ENCODE measurements around the gene COL27A1. TPM values are rescaled to one million over a fixed set of nuclear protein-coding genes. Genes with fewer than 3 reads are reported as not detected.

Gene COL27A1
- total RNA-seq, 1 donor from 2014 or later, result 20.3 TPM

DNA sequence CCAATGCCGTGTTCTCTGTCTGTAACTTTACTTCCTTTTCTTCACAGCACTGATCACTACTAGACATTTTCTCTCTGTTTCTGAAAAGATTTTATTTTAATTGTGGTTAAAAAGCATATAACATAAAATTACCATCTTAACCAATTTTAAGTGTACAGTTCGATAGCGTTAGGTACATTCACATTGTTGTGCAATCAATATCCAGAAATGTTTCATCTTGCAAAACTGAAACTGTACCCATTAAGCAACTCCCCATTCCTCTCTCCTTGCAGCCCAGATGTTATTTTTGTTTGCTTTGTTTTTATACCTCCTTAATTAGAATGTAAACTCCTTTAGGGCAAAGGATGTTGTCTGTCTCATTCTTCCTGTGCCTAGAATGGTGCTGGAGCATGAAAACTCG, 47.5 kb downstream of the COL27A1 start:
- Mint-ChIP-seq H3K9me3 (no peaks in the 10 kb centered on the region), H3K27me3 (ENCODE audit: low read depth) (no peaks in the 10 kb centered on the region), H3K4me1 (no peaks in the 10 kb centered on the region), H3K4me3 (no peak overlapping the region), H3K27ac (ENCODE audit: unreplicated experiment) (no peak overlapping the region), H3K36me3 (ENCODE audit: low read depth) (peaks cover 2% of the 10 kb centered on the region)
- TF ChIP-seq CTCF (conservative IDR thresholded peaks at IDR 0.05), result no peak
- no peak for DNase-seq (ENCODE audit: low read depth, low spot score)

- H3K27ac Mint-ChIP-seq (ENCODE audit: unreplicated experiment), result no peak overlapping the region
Measured at GRCh38 chr9:114203410-114204140, 48.2 kb downstream of the COL27A1 start.

DNA sequence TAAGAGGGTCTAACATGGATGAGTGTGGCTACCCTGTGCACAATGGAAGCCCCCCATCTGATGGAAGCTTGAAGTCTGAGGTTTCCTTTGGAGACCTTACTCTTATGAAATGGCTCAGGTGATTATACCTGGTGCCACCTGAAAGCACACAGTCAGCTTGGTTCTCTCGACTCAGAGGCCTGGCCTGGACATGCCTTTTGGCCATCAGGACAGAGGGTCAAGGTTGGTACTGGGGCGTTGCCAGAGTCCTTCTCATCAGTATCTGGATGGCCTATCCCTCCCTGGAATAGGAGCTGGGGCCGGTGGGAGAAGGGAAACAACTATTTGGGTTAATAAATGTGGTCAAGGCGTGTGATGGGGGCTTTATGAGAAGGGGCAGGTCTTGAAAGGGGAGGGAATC, 48.9 kb downstream of the COL27A1 start:
- peaks cover 2% of the 10 kb centered on the region for H3K36me3 Mint-ChIP-seq (ENCODE audit: low read depth)
- no peak overlapping the region for H3K4me3 Mint-ChIP-seq
- H3K4me1 Mint-ChIP-seq, result peaks cover 6% of the 10 kb centered on the region
- no peak for DNase-seq (ENCODE audit: low read depth, low spot score)
- H3K27me3 Mint-ChIP-seq (ENCODE audit: low read depth), result no peaks in the 10 kb centered on the region
- H3K9me3 Mint-ChIP-seq, result no peaks in the 10 kb centered on the region
- no peak for TF ChIP-seq CTCF (conservative IDR thresholded peaks at IDR 0.05)
- no peak overlapping the region for H3K27ac Mint-ChIP-seq (ENCODE audit: unreplicated experiment)

More at GRCh38 chr9:114203410-114204140, 48.2 kb downstream of the COL27A1 start:
- Mint-ChIP-seq H3K4me1 (peaks cover 3% of the 10 kb centered on the region), H3K4me3 (no peak overlapping the region), H3K9me3 (no peaks in the 10 kb centered on the region), H3K27me3 (ENCODE audit: low read depth) (no peaks in the 10 kb centered on the region), H3K36me3 (ENCODE audit: low read depth) (peaks cover 2% of the 10 kb centered on the region)
- no peak for DNase-seq (ENCODE audit: low read depth, low spot score)
- no peak for TF ChIP-seq CTCF (conservative IDR thresholded peaks at IDR 0.05)

DNA sequence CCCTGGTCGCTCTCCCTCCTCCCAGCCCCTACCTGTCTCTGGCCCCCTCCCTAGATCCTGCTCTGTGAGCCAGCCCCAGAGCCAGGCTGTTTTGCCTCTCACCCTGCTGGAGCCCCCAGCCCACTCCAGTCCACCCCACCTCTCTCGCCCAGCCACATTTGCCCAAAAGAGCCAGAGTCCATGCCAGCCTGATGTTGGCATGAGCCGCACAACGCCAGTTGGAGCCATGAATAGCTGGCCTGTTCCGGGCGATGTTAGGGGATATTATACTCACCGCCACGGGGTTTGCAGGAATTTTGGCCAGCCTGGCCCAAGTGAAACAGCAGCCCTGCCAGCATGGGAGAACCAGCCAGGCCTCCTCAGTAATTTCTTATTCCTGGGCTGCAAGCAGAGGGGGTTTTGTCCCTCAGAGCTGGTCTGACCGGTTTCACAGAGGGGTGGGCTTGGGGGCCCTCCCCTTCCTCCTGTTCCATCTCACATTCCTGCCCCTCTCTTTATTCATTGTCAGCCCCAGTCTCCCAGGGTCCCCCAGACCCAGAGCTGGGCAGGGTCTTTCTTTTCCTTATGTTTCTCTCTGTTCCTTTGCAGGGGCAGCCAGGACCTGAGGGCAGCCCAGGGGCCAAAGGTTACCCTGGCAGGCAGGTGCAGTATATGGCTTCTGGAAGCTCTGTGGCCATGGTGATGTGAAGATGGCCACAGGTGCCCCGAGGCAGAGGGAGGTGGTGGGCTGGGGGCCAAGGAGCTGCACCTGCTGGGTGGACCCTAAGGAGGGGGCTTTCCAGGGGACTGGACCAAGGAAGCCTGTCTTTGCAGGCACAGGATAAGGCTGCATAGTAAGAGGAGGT, 50.1 kb downstream of the COL27A1 start:
- no peaks in the 10 kb centered on the region for H3K9me3 Mint-ChIP-seq
- no peaks in the 10 kb centered on the region for H3K27me3 Mint-ChIP-seq (ENCODE audit: low read depth)
- H3K4me1 Mint-ChIP-seq, result peaks cover 6% of the 10 kb centered on the region
- no peak for DNase-seq (ENCODE audit: low read depth, low spot score)
- no peak overlapping the region for H3K27ac Mint-ChIP-seq (ENCODE audit: unreplicated experiment)
- no peak for TF ChIP-seq CTCF (conservative IDR thresholded peaks at IDR 0.05)
- H3K4me3 Mint-ChIP-seq, result no peak overlapping the region
- no peaks in the 10 kb centered on the region for H3K36me3 Mint-ChIP-seq (ENCODE audit: low read depth)

- no peaks in the 10 kb centered on the region for H3K9me3 Mint-ChIP-seq
- no peak for DNase-seq (ENCODE audit: low read depth, low spot score)
- no peak overlapping the region for H3K4me3 Mint-ChIP-seq
- TF ChIP-seq CTCF (conservative IDR thresholded peaks at IDR 0.05), result no peak
- peaks cover 6% of the 10 kb centered on the region for H3K4me1 Mint-ChIP-seq
- no peaks in the 10 kb centered on the region for H3K36me3 Mint-ChIP-seq (ENCODE audit: low read depth)
- no peak overlapping the region for H3K27ac Mint-ChIP-seq (ENCODE audit: unreplicated experiment)
- no peaks in the 10 kb centered on the region for H3K27me3 Mint-ChIP-seq (ENCODE audit: low read depth)
Measured at GRCh38 chr9:114206221-114206789, 51.0 kb downstream of the COL27A1 start.
